Panc1 (cell line): ENCODE data around the gene CES2. TPM values are rescaled to one million over a fixed set of nuclear protein-coding genes. Genes with fewer than 3 reads are reported as not detected.

Experiments used
- ATAC-seq: fragments of 200-7000 bp; cut with Tn5 transposase; 2 replicates; pipeline ENCODE4 v1.9.1; 2020; ENCODE audit warnings: mild to moderate bottlenecking, moderate library complexity
- BruUV-seq: library from RNA; stranded (reverse); fragments of 400-500 nt; replicated peaks from 2 replicates; lab custom pipeline; 2021; lab: Mats Ljungman, UMichigan
- CTCF ChIA-PET: fragments of 300-600 bp; sonication (Branson Sonifier 250); formaldehyde crosslinking; loops from one replicate; lab custom pipeline; 2022; ENCODE audit warnings: antibody characterized with exemption; lab: Charles Lee
- POLR2A ChIA-PET: fragments of 300-600 bp; sonication (Branson Sonifier 250); formaldehyde crosslinking; loops from one replicate; lab custom pipeline; 2022; ENCODE audit warnings: antibody characterized with exemption; lab: Charles Lee
- DNase-seq: peaks from one replicate; pipeline ENCODE4 v3.0.0-alpha.2; 2010; ENCODE audit warnings: low read depth, low spot score
- H3K27ac ChIP-seq: 2 replicates; pipeline ENCODE4 v1.5.1; 2011; ENCODE audit warnings: mild to moderate bottlenecking, low read length, inconsistent platforms
- H3K27me3 ChIP-seq: fragments of 200-500 bp; sonication (Bioruptor generic); 2 replicates; pipeline ENCODE4 v1.6.0; 2014; ENCODE audit warnings: low read length, inconsistent platforms; ENCODE audit not compliant: control insufficient read depth, insufficient read depth
- H3K36me3 ChIP-seq: fragments of 200-500 bp; sonication (Bioruptor generic); 2 replicates; pipeline ENCODE4 v1.5.1; 2014; ENCODE audit warnings: inconsistent platforms, mild to moderate bottlenecking, low read length, moderate library complexity; ENCODE audit not compliant: control insufficient read depth, insufficient read depth
- H3K4me1 ChIP-seq: 2 replicates; pipeline ENCODE4 v1.5.1; 2011; ENCODE audit warnings: inconsistent platforms, mild to moderate bottlenecking, low read length, moderate library complexity; ENCODE audit not compliant: control insufficient read depth, insufficient read depth
- H3K4me3 ChIP-seq, 2 experiments: 2 replicates each; pipeline ENCODE4 v1.5.1; 2011 to 2012; ENCODE audit warnings: low read depth in 2 of 2, low read length in 2 of 2, mild to moderate bottlenecking in 2 of 2, inconsistent platforms in 1 of 2, moderate library complexity in 1 of 2
- H3K9me3 ChIP-seq: fragments of 200-500 bp; sonication (Bioruptor generic); 2 replicates; pipeline ENCODE4 v1.5.1; 2014; ENCODE audit warnings: low read depth, mild to moderate bottlenecking, inconsistent platforms, low read length, moderate library complexity; ENCODE audit not compliant: control insufficient read depth, insufficient read depth
- POLR2AphosphoS5 ChIP-seq: IDR thresholded peaks from 2 replicates; pipeline ENCODE4 v1.6.1; 2012; ENCODE audit warnings: mild to moderate bottlenecking, low read depth, low read length, moderate library complexity
- SIN3A ChIP-seq: IDR thresholded peaks from 2 replicates; pipeline ENCODE4 v1.6.1; 2012; ENCODE audit warnings: low read depth, mild to moderate bottlenecking, low read length, moderate library complexity, borderline replicate concordance; ENCODE audit not compliant: insufficient read depth
- TCF7L2 ChIP-seq: IDR thresholded peaks from 2 replicates; pipeline ENCODE4 v1.6.1; 2011; ENCODE audit warnings: mild to moderate bottlenecking, low read depth, low read length, inconsistent platforms
- in situ Hi-C: cut with HindIII; loops from 2 replicates; pipeline ENCODE4 v1.10.0; 2016; ENCODE audit warnings: low sequenced_read_pairs, low pct_unique_long_range_greater_than_20kb
- intact Hi-C: fragments of 100-400 bp; cut with micrococcal nuclease; formaldehyde crosslinking; loops from one replicate; pipeline ENCODE4 v1.10.0; 2022; ENCODE audit not compliant: unreplicated experiment
- total RNA-seq: library from RNA; stranded (reverse); gene quantifications from one replicate; pipeline ENCODE4 v1.2.1, GENCODE V29; 2021; ENCODE audit not compliant: unreplicated experiment
- TF ChIP-seq, protein P1 (sequence below): fragments of 450-650 bp; IDR thresholded peaks from 2 replicates; pipeline ENCODE4 v1.5.1; 2017; ENCODE audit warnings: mild to moderate bottlenecking
- TF ChIP-seq, protein P2 (sequence below), 2 experiments: IDR thresholded peaks; 2 replicates each; pipeline ENCODE4 v1.6.1; 2011 to 2012; ENCODE audit warnings: low read depth in 2 of 2, control low read depth in 1 of 2, low read length in 1 of 2, mild to moderate bottlenecking in 1 of 2, moderate library complexity in 1 of 2; ENCODE audit not compliant: insufficient read depth in 1 of 2

CES2 gene
- total RNA-seq, 1 experiment from 2014 or later = 26.3 TPM

DNA sequence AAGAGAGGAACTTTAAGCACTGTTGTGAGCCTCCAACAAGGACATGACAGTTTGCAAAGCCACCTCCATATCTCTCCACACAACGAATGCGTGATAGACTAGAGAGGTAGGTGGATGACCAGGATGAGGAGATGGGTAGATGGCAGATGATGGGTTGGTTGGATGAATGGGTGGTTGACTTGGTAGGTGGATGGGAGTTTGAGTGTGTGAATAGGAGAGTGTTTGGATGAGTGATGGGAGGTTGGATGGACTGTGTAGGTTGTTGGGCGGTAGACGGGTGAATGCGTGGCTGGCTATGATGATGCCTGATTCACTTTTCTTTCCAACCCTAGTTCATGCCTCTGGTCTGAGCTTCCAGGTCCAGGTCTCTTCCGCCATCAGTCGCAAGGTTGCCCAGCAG, 20.8 kb upstream of the CES2 start:
- intact Hi-C loops = no loop called here
- TF ChIP-seq POLR2AphosphoS5 (no peak), TCF7L2 (no peak)
- TF ChIP-seq, protein P1, sequence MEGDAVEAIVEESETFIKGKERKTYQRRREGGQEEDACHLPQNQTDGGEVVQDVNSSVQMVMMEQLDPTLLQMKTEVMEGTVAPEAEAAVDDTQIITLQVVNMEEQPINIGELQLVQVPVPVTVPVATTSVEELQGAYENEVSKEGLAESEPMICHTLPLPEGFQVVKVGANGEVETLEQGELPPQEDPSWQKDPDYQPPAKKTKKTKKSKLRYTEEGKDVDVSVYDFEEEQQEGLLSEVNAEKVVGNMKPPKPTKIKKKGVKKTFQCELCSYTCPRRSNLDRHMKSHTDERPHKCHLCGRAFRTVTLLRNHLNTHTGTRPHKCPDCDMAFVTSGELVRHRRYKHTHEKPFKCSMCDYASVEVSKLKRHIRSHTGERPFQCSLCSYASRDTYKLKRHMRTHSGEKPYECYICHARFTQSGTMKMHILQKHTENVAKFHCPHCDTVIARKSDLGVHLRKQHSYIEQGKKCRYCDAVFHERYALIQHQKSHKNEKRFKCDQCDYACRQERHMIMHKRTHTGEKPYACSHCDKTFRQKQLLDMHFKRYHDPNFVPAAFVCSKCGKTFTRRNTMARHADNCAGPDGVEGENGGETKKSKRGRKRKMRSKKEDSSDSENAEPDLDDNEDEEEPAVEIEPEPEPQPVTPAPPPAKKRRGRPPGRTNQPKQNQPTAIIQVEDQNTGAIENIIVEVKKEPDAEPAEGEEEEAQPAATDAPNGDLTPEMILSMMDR = no peak
- Histone ChIP-seq H3K9me3 (no peaks in the 10 kb centered on the region), H3K36me3 (no peaks in the 10 kb centered on the region), H3K27ac (no peak overlapping the region), H3K4me3 (no peak overlapping the region), H3K27me3 (no peaks in the 10 kb centered on the region), H3K4me1 (no peaks in the 10 kb centered on the region)
- ATAC-seq (no peak), DNase-seq (no peak)
- POLR2A ChIA-PET = no interaction called here
- CTCF ChIA-PET = no interaction called here
- no TSS peak for BruUV-seq
- in situ Hi-C loops = no loop called here

DNA sequence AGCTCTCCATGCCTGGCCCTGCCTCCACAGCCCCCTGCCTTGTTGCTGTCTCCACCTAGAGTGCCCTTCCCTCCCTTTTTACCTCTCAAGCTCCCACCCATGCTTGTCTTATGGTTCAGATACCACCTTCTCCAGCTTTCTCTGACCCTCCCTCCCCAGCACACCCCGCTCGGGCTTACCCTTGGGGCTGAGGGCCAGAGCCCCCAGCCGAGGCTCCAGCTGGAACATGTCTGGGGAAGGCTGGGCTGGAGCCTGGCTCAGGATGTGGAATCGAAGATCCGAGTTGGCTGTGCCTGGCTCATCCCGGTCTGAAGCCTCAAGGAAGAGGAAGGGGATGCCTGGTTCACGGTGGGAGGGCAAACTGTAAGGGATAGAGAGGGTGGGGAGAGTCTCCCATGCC, 20.3 kb upstream of the CES2 start:
- Histone ChIP-seq H3K27ac (no peak overlapping the region), H3K27me3 (no peaks in the 10 kb centered on the region), H3K36me3 (no peaks in the 10 kb centered on the region), H3K4me1 (no peaks in the 10 kb centered on the region), H3K9me3 (no peaks in the 10 kb centered on the region), H3K4me3 (no peak overlapping the region)
- intact Hi-C loops (no loop called here), in situ Hi-C loops (no loop called here)
- BruUV-seq = no TSS peak
- ChIA-PET POLR2A (no interaction called here), CTCF (no interaction called here)
- DNase-seq (no peak), ATAC-seq (no peak)
- TF ChIP-seq SIN3A (no peak), TCF7L2 (no peak), POLR2AphosphoS5 (no peak)
- TF ChIP-seq, protein P2, sequence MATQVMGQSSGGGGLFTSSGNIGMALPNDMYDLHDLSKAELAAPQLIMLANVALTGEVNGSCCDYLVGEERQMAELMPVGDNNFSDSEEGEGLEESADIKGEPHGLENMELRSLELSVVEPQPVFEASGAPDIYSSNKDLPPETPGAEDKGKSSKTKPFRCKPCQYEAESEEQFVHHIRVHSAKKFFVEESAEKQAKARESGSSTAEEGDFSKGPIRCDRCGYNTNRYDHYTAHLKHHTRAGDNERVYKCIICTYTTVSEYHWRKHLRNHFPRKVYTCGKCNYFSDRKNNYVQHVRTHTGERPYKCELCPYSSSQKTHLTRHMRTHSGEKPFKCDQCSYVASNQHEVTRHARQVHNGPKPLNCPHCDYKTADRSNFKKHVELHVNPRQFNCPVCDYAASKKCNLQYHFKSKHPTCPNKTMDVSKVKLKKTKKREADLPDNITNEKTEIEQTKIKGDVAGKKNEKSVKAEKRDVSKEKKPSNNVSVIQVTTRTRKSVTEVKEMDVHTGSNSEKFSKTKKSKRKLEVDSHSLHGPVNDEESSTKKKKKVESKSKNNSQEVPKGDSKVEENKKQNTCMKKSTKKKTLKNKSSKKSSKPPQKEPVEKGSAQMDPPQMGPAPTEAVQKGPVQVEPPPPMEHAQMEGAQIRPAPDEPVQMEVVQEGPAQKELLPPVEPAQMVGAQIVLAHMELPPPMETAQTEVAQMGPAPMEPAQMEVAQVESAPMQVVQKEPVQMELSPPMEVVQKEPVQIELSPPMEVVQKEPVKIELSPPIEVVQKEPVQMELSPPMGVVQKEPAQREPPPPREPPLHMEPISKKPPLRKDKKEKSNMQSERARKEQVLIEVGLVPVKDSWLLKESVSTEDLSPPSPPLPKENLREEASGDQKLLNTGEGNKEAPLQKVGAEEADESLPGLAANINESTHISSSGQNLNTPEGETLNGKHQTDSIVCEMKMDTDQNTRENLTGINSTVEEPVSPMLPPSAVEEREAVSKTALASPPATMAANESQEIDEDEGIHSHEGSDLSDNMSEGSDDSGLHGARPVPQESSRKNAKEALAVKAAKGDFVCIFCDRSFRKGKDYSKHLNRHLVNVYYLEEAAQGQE (IDR thresholded peaks at IDR 0.05; ENCODE audit: insufficient read depth in 1 of 2, low read depth in 2 of 2, low read length in 1 of 2) = no peak
- TF ChIP-seq, protein P1 = no peak
